ENCODE measurements around the gene SDE2.
A peak's percentile ranks its signal among the peaks of the same experiment; 100 is the strongest.
"Not testable (repeated sequence)": the region's sequence is repeated elsewhere in the genome, so short reads cannot be mapped to it uniquely, and the experiment has no call there.

Gene SDE2

GRCh38 chr1:226004396-226004795 is 5.3 kb upstream of the SDE2 start:
- DNase-seq, result no peak

- no peak for DNase-seq
Measured at GRCh38 chr1:226003502-226004170, 4.5 kb upstream of the SDE2 start.

GRCh38 chr1:226002667-226003501 is 3.7 kb upstream of the SDE2 start:
- DNase-seq, result peak; percentile 98

- DNase-seq, result peak; percentile 88
Measured at GRCh38 chr1:226001963-226002666, 3.0 kb upstream of the SDE2 start.

GRCh38 chr1:226001088-226001487 is 1.9 kb upstream of the SDE2 start:
- no peak for DNase-seq

GRCh38 chr1:226000493-226001081 is 1.4 kb upstream of the SDE2 start:
- peak; percentile 43 for DNase-seq

GRCh38 chr1:225999912-226000337 is 782 bp upstream of the SDE2 start:
- peak; percentile 91 for DNase-seq

GRCh38 chr1:225998560-225999226 is 450 bp downstream of the SDE2 start:
- peak; percentile 39 for DNase-seq

GRCh38 chr1:225996946-225997545 is 2.1 kb downstream of the SDE2 start:
- no peak for DNase-seq

GRCh38 chr1:225995919-225996864 is 3.0 kb downstream of the SDE2 start:
- peak; percentile 71 for DNase-seq

GRCh38 chr1:225990705-225991464 is 8.3 kb downstream of the SDE2 start:
- DNase-seq, result no peak

GRCh38 chr1:225987491-225988316 is 11.4 kb downstream of the SDE2 start:
- DNase-seq, result peak; percentile 84

- no peak for DNase-seq
Measured at GRCh38 chr1:225981714-225982113, 17.4 kb downstream of the SDE2 start.

- DNase-seq, result no peak
Measured at GRCh38 chr1:225980005-225980836, 18.9 kb downstream of the SDE2 start.

GRCh38 chr1:225979421-225979820 is 19.7 kb downstream of the SDE2 start:
- DNase-seq, result no peak

- peak; percentile 45 for DNase-seq
Measured at GRCh38 chr1:225977937-225978748, 21.0 kb downstream of the SDE2 start.

GRCh38 chr1:225975146-225975545 is 24.0 kb downstream of the SDE2 start:
- not testable (repeated sequence) for DNase-seq

Measured in hematopoietic multipotent progenitor cell treated with erythropoietin and hydrocortisone succinate and interleukin-3 and kit ligand, for 6 days (in vitro differentiated cells).